Hematopoietic multipotent progenitor cell treated with erythropoietin and hydrocortisone succinate and interleukin-3 and kit ligand, for 15 days (in vitro differentiated cells): ENCODE results near the gene GAS6.

Experiments
- DNase-seq: peaks from one replicate; pipeline ENCODE4 v3.0.0-alpha.2; 2015; ENCODE audit warnings: low spot score

The GAS6 gene

GRCh38 chr13:113819731-113820715 is 43.9 kb downstream of the GAS6 start:
- DNase-seq, result no peak

GRCh38 chr13:113819341-113819730 is 44.5 kb downstream of the GAS6 start:
- DNase-seq, result no peak

- DNase-seq, result no peak
Measured at GRCh38 chr13:113818700-113819295, 45.1 kb downstream of the GAS6 start.

- DNase-seq, result no peak
Measured at GRCh38 chr13:113817860-113818691, 45.8 kb downstream of the GAS6 start.

GRCh38 chr13:113816946-113817859 is 46.7 kb downstream of the GAS6 start:
- peak; percentile 66 for DNase-seq

GRCh38 chr13:113816254-113816929 is 47.5 kb downstream of the GAS6 start:
- DNase-seq, result no peak

GRCh38 chr13:113815151-113816058 is 48.5 kb downstream of the GAS6 start:
- DNase-seq, result peak; percentile 3

GRCh38 chr13:113814435-113814821 is 49.4 kb downstream of the GAS6 start:
- DNase-seq, result no peak

GRCh38 chr13:113813749-113814434 is 50.0 kb downstream of the GAS6 start:
- no peak for DNase-seq

- DNase-seq, result no peak
Measured at GRCh38 chr13:113813070-113813748, 50.7 kb downstream of the GAS6 start.

GRCh38 chr13:113812178-113813040 is 51.5 kb downstream of the GAS6 start:
- DNase-seq, result no peak

GRCh38 chr13:113811081-113811928 is 52.6 kb downstream of the GAS6 start:
- no peak for DNase-seq

- DNase-seq, result no peak
Measured at GRCh38 chr13:113810640-113811039, 53.2 kb downstream of the GAS6 start.

GRCh38 chr13:113809934-113810333 is 53.9 kb downstream of the GAS6 start:
- DNase-seq, result no peak

GRCh38 chr13:113808058-113808834 is 55.6 kb downstream of the GAS6 start:
- no peak for DNase-seq

- DNase-seq, result no peak
Measured at GRCh38 chr13:113806526-113806925, 57.4 kb downstream of the GAS6 start.
